HL-60 (cell line): ENCODE results near the gene MST1R.

Experiments
- DNase-seq, 2 experiments: peaks; one replicate each; pipeline ENCODE4 v3.0.0-alpha.2; 2010 to 2020; ENCODE audit warnings: low read depth in 1 of 2, low spot score in 1 of 2
- H3K27ac ChIP-seq: fragments of 250-450 bp; sonication (Bioruptor Pico); replicated peaks from 2 replicates; pipeline ENCODE4 v1.5.1; 2020; ENCODE audit warnings: mild to moderate bottlenecking, moderate library complexity
- H3K27me3 ChIP-seq: fragments of 250-450 bp; sonication (Bioruptor Pico); 2 replicates; pipeline ENCODE4 v1.5.1; 2021; ENCODE audit warnings: mild to moderate bottlenecking, moderate library complexity; ENCODE audit not compliant: insufficient read depth, poor library complexity, severe bottlenecking
- H3K4me3 ChIP-seq: replicated peaks from 2 replicates; pipeline ENCODE4 v1.5.1; 2011; ENCODE audit warnings: mild to moderate bottlenecking, control low read depth, low read length; ENCODE audit not compliant: insufficient read depth
- CTCF ChIP-seq: IDR thresholded peaks from one replicate; pipeline ENCODE4 v1.5.1; 2011; ENCODE audit warnings: low read length, control low read depth, inconsistent platforms; ENCODE audit not compliant: insufficient read depth
- GABPA ChIP-seq: IDR thresholded peaks from 2 replicates; pipeline ENCODE4 v1.6.1; 2012; ENCODE audit warnings: low read depth
- POLR2AphosphoS5 ChIP-seq: IDR thresholded peaks from 2 replicates; pipeline ENCODE4 v1.6.1; 2012; ENCODE audit warnings: low read depth
- REST ChIP-seq: IDR thresholded peaks from 2 replicates; pipeline ENCODE4 v1.6.1; 2012; ENCODE audit warnings: low read depth; ENCODE audit not compliant: insufficient replicate concordance
- SPI1 ChIP-seq: IDR thresholded peaks from 2 replicates; pipeline ENCODE4 v1.6.1; 2012; ENCODE audit warnings: low read depth, mild to moderate bottlenecking, borderline replicate concordance

The MST1R gene

GRCh38 chr3:49914906-49915305 lies 11.2 kb upstream of the MST1R start:
- no peak for TF ChIP-seq CTCF
- TF ChIP-seq SPI1, result no peak
- no peak for TF ChIP-seq POLR2AphosphoS5
- H3K27me3 ChIP-seq, result no peaks in the 10 kb centered on the region
- H3K4me3 ChIP-seq, result no peak overlapping the region
- no peak for DNase-seq
- H3K27ac ChIP-seq, result no peak overlapping the region

GRCh38 chr3:49912881-49913281 lies 9.2 kb upstream of the MST1R start:
- DNase-seq, result no peak
- TF ChIP-seq POLR2AphosphoS5 (no peak), CTCF (no peak), REST (no peak), GABPA (no peak), SPI1 (no peak)
- Histone ChIP-seq H3K4me3 (no peak overlapping the region), H3K27me3 (no peaks in the 10 kb centered on the region), H3K27ac (no peak overlapping the region)

GRCh38 chr3:49911611-49912010 lies 7.9 kb upstream of the MST1R start:
- no peaks in the 10 kb centered on the region for H3K27me3 ChIP-seq
- TF ChIP-seq REST, result no peak
- no peak for TF ChIP-seq GABPA
- TF ChIP-seq CTCF, result no peak
- TF ChIP-seq SPI1, result no peak
- no peak for TF ChIP-seq POLR2AphosphoS5
- H3K4me3 ChIP-seq, result no peak overlapping the region
- H3K27ac ChIP-seq, result no peak overlapping the region
- no peak for DNase-seq

GRCh38 chr3:49911124-49911420 lies 7.4 kb upstream of the MST1R start:
- Histone ChIP-seq H3K27me3 (no peaks in the 10 kb centered on the region), H3K27ac (no peak overlapping the region), H3K4me3 (no peak overlapping the region)
- DNase-seq, result no peak
- no peak for TF ChIP-seq SPI1
- TF ChIP-seq REST, result no peak
- TF ChIP-seq GABPA, result no peak
- TF ChIP-seq CTCF, result no peak
- TF ChIP-seq POLR2AphosphoS5, result no peak
